ENCODE results near the gene ABCF1. TPM values are rescaled to one million over a fixed set of nuclear protein-coding genes. Genes with fewer than 3 reads are reported as not detected.

Gene ABCF1
- polyA plus RNA-seq, 1 donor (not counting 4 experiments of a cell fraction or from before 2014, with no cell fraction given) = 30.0 TPM

DNA sequence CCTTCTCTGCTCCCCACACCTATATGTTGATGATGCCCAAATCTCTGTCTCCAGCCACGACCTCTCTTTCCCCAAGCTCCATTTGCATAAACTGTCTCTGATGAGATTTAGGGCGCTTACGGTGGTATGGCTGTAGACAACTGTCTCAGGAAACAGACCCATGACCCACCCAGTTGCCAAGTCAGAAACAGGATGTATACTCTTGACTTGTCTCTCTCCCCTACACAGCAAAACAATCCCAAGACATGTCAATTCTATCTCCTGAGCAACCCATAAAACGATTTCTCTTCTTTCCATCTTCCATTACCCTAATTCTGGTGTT is 28.9 kb upstream of the ABCF1 start:
- Histone ChIP-seq H3K27me3 (ENCODE audit: control insufficient read depth, extremely low read depth, insufficient read depth, low read length) (no peaks in the 10 kb centered on the region), H2AFZ (ENCODE audit: control insufficient read depth, low read length) (no peak overlapping the region), H3K4me1 (ENCODE audit: control insufficient read depth, extremely low read depth, insufficient read depth, low read length) (peaks cover 6% of the 10 kb centered on the region), H3K9me3 (ENCODE audit: control insufficient read depth, low read depth, low read length) (no peaks in the 10 kb centered on the region), H3K27ac (ENCODE audit: control insufficient read depth, insufficient read depth, low read length) (no peak overlapping the region), H3K4me3 (ENCODE audit: control insufficient read depth in 2 of 3, extremely low read depth in 1 of 3, insufficient read depth in 2 of 3, low read depth in 1 of 3, low read length in 3 of 3) (no peak overlapping the region), H4K20me1 (ENCODE audit: control insufficient read depth, extremely low read depth, insufficient read depth, low read length) (no peaks in the 10 kb centered on the region), H3K79me2 (ENCODE audit: control insufficient read depth, insufficient read depth, low read length) (no peaks in the 10 kb centered on the region), H3K9me1 (ENCODE audit: control insufficient read depth, extremely low read depth, insufficient read depth, low read length) (no peaks in the 10 kb centered on the region), H3K36me3 (ENCODE audit: control insufficient read depth in 2 of 2, extremely low read depth in 1 of 2, insufficient read depth in 2 of 2, low read length in 2 of 2) (peaks cover 18% of the 10 kb centered on the region in 2 experiments), H3K4me2 (ENCODE audit: control insufficient read depth, extremely low read depth, insufficient read depth, low read depth, low read length) (no peak overlapping the region), H3K9ac (ENCODE audit: control insufficient read depth, extremely low read depth, insufficient read depth, low read length) (no peak overlapping the region)
- FAIRE-seq (no peak), DNase-seq (ENCODE audit: low read depth, low spot score) (no peak)
- dilution Hi-C loops (cut with MboI; ENCODE audit: extremely low pct_ligation_motif_present, low sequenced_read_pairs) = loop anchor here (10.0 kb wide), 1 partner anchor 192 kb away; no protein-coding TSS in a partner anchor
- TF ChIP-seq, protein P1, sequence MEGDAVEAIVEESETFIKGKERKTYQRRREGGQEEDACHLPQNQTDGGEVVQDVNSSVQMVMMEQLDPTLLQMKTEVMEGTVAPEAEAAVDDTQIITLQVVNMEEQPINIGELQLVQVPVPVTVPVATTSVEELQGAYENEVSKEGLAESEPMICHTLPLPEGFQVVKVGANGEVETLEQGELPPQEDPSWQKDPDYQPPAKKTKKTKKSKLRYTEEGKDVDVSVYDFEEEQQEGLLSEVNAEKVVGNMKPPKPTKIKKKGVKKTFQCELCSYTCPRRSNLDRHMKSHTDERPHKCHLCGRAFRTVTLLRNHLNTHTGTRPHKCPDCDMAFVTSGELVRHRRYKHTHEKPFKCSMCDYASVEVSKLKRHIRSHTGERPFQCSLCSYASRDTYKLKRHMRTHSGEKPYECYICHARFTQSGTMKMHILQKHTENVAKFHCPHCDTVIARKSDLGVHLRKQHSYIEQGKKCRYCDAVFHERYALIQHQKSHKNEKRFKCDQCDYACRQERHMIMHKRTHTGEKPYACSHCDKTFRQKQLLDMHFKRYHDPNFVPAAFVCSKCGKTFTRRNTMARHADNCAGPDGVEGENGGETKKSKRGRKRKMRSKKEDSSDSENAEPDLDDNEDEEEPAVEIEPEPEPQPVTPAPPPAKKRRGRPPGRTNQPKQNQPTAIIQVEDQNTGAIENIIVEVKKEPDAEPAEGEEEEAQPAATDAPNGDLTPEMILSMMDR (optimal IDR thresholded peaks at IDR 0.05 in 1 of 3, IDR thresholded peaks at IDR 0.05 in 1 of 3, conservative IDR thresholded peaks at IDR 0.05 in 1 of 3; ENCODE audit: extremely low read depth in 1 of 3, insufficient read depth in 2 of 3, low read length in 3 of 3) = no peak
- TF ChIP-seq EZH2 (IDR thresholded peaks at IDR 0.05; ENCODE audit: low read length) = no peak

DNA sequence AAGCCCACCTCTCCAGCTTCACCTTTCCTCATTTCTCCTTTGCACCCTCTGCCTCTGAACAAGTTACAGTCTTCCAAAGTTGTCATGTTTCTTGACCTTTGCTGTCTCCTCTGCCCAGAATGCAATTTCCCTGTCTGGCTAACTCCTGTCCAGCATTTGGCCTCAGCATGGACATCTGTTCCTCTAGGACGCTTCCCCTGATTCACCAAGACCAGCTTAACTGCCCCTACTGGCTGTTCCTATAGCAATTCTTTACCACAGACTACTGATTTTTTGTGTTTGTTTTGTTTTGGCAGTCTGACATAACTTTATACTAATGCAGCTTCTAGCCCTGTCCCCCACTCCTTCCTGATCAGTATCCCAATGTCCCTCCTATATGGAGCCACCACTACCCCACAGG is 28.3 kb upstream of the ABCF1 start:
- H4K20me1 ChIP-seq (ENCODE audit: control insufficient read depth, extremely low read depth, insufficient read depth, low read length) = no peaks in the 10 kb centered on the region

More for the DNA sequence above, 28.3 kb upstream of the ABCF1 start:
- dilution Hi-C loops (cut with MboI; ENCODE audit: extremely low pct_ligation_motif_present, low sequenced_read_pairs) = loop anchor here (10.0 kb wide), 1 partner anchor 192 kb away; no protein-coding TSS in a partner anchor
- no peak overlapping the region for H2AFZ ChIP-seq (ENCODE audit: control insufficient read depth, low read length)
- H3K9me1 ChIP-seq (ENCODE audit: control insufficient read depth, extremely low read depth, insufficient read depth, low read length) = no peaks in the 10 kb centered on the region
- no peak for FAIRE-seq
- H3K27me3 ChIP-seq (ENCODE audit: control insufficient read depth, extremely low read depth, insufficient read depth, low read length) = no peaks in the 10 kb centered on the region
- no peak overlapping the region for H3K27ac ChIP-seq (ENCODE audit: control insufficient read depth, insufficient read depth, low read length)
- H3K4me2 ChIP-seq (ENCODE audit: control insufficient read depth, extremely low read depth, insufficient read depth, low read depth, low read length) = no peak overlapping the region
- no peak overlapping the region for H3K9ac ChIP-seq (ENCODE audit: control insufficient read depth, extremely low read depth, insufficient read depth, low read length)
- H3K79me2 ChIP-seq (ENCODE audit: control insufficient read depth, insufficient read depth, low read length) = no peaks in the 10 kb centered on the region
- H3K36me3 ChIP-seq (ENCODE audit: control insufficient read depth in 2 of 2, extremely low read depth in 1 of 2, insufficient read depth in 2 of 2, low read length in 2 of 2) = peaks cover 18% of the 10 kb centered on the region in 2 experiments
- H3K4me3 ChIP-seq (ENCODE audit: control insufficient read depth in 2 of 3, extremely low read depth in 1 of 3, insufficient read depth in 2 of 3, low read depth in 1 of 3, low read length in 3 of 3) = no peak overlapping the region
- H3K4me1 ChIP-seq (ENCODE audit: control insufficient read depth, extremely low read depth, insufficient read depth, low read length) = peaks cover 6% of the 10 kb centered on the region
- no peak for DNase-seq (ENCODE audit: low read depth, low spot score)
- H3K9me3 ChIP-seq (ENCODE audit: control insufficient read depth, low read depth, low read length) = no peaks in the 10 kb centered on the region
- no peak for TF ChIP-seq EZH2 (IDR thresholded peaks at IDR 0.05; ENCODE audit: low read length)
- TF ChIP-seq, protein P1 (optimal IDR thresholded peaks at IDR 0.05 in 1 of 3, IDR thresholded peaks at IDR 0.05 in 1 of 3, conservative IDR thresholded peaks at IDR 0.05 in 1 of 3; ENCODE audit: extremely low read depth in 1 of 3, insufficient read depth in 2 of 3, low read length in 3 of 3) = no peak
